Glomerular visceral epithelial cell (primary cell): ENCODE data around the gene POGK.
"Not testable (repeated sequence)": the region's sequence is repeated elsewhere in the genome, so short reads cannot be mapped to it uniquely, and the experiment has no call there.

Source experiments
- DNase-seq: peaks from one replicate; pipeline ENCODE4 v3.0.0-alpha.2; 2016; ENCODE audit errors: extremely low spot score

POGK gene

GRCh38 chr1:166838766-166839599 lies at the start of gene POGK:
TSS of gene POGK (plus strand) at chr1:166839475. CDS start at chr1:166840957, 1,482 bp downstream.
- DNase-seq, result peak; percentile 93

GRCh38 chr1:166796620-166797236 lies 42.5 kb upstream of the POGK start:
- DNase-seq, result no peak

GRCh38 chr1:166808952-166809351 lies 30.3 kb upstream of the POGK start:
- DNase-seq, result no peak

- no peak for DNase-seq
Measured at GRCh38 chr1:166811691-166812090, 27.6 kb upstream of the POGK start.

- peak; percentile 7 for DNase-seq
Measured at GRCh38 chr1:166813508-166814223, 25.6 kb upstream of the POGK start.

- DNase-seq, result peak; percentile 61
Measured at GRCh38 chr1:166814611-166815010, 24.7 kb upstream of the POGK start.

GRCh38 chr1:166819974-166820373 lies 19.3 kb upstream of the POGK start:
- no peak for DNase-seq

GRCh38 chr1:166822385-166822784 lies 16.9 kb upstream of the POGK start:
- no peak for DNase-seq

- DNase-seq, result no peak
Measured at GRCh38 chr1:166827426-166827825, 11.8 kb upstream of the POGK start.

GRCh38 chr1:166829762-166830161 lies 9.5 kb upstream of the POGK start:
- not testable (repeated sequence) for DNase-seq

- peak; percentile 18 for DNase-seq
Measured at GRCh38 chr1:166836733-166837132, 2.5 kb upstream of the POGK start.

GRCh38 chr1:166839600-166840308 lies 479 bp downstream of the POGK start:
- DNase-seq, result peak; percentile 62

- DNase-seq, result no peak
Measured at GRCh38 chr1:166840309-166841274, 1.3 kb downstream of the POGK start.

GRCh38 chr1:166843322-166843721 lies 4.0 kb downstream of the POGK start:
- DNase-seq, result no peak

GRCh38 chr1:166843769-166844596 lies 4.7 kb downstream of the POGK start:
- no peak for DNase-seq

GRCh38 chr1:166844791-166845190 lies 5.5 kb downstream of the POGK start:
- DNase-seq, result no peak

GRCh38 chr1:166848193-166848592 lies 8.9 kb downstream of the POGK start:
- no peak for DNase-seq

- DNase-seq, result no peak
Measured at GRCh38 chr1:166849135-166849534, 9.9 kb downstream of the POGK start.

GRCh38 chr1:166852918-166853317 lies 13.6 kb downstream of the POGK start:
- no peak for DNase-seq

GRCh38 chr1:166855558-166855957 lies 16.3 kb downstream of the POGK start:
- DNase-seq, result no peak
